HG03520 (cell line): ENCODE results near the gene ITGB8.
A peak's percentile ranks its signal among the peaks of the same experiment; 100 is the strongest.

Source experiments
- ATAC-seq: cut with Tn5 transposase; IDR thresholded peaks from one replicate; pipeline ENCODE4 v1.9.1; 2021; ENCODE audit warnings: mild to moderate bottlenecking, moderate library complexity; ENCODE audit not compliant: unreplicated experiment

Gene ITGB8

GRCh38 chr7:20408467-20408826 is 77.7 kb downstream of the ITGB8 start:
- no peak for ATAC-seq

- ATAC-seq, result no peak
These were observed 79.3 kb downstream of the ITGB8 start for GRCh38 chr7:20409961-20410360.

- ATAC-seq, result no peak
These were observed 80.7 kb downstream of the ITGB8 start for GRCh38 chr7:20411372-20411771.

GRCh38 chr7:20412032-20412431 is 81.3 kb downstream of the ITGB8 start:
- no peak for ATAC-seq

GRCh38 chr7:20417260-20417659 is 86.6 kb downstream of the ITGB8 start:
- ATAC-seq, result no peak

- ATAC-seq, result no peak
These were observed 87.1 kb downstream of the ITGB8 start for GRCh38 chr7:20417675-20418382.

- ATAC-seq, result no peak
These were observed 93.8 kb downstream of the ITGB8 start for GRCh38 chr7:20424500-20424899.

GRCh38 chr7:20430664-20431063 is 100.0 kb downstream of the ITGB8 start:
- no peak for ATAC-seq

GRCh38 chr7:20431146-20431545 is 100.4 kb downstream of the ITGB8 start:
- no peak for ATAC-seq

- no peak for ATAC-seq
These were observed 101.4 kb downstream of the ITGB8 start for GRCh38 chr7:20432071-20432470.

- no peak for ATAC-seq
These were observed 104.6 kb downstream of the ITGB8 start for GRCh38 chr7:20435305-20435704.

- no peak for ATAC-seq
These were observed 107.5 kb downstream of the ITGB8 start for GRCh38 chr7:20438248-20438647.

- peak; percentile 87 for ATAC-seq
These were observed 108.1 kb downstream of the ITGB8 start for GRCh38 chr7:20438694-20439376.

- ATAC-seq, result no peak
These were observed 108.9 kb downstream of the ITGB8 start for GRCh38 chr7:20439416-20440185.

- ATAC-seq, result no peak
These were observed 109.9 kb downstream of the ITGB8 start for GRCh38 chr7:20440472-20441105.

GRCh38 chr7:20441346-20441745 is 110.6 kb downstream of the ITGB8 start:
- no peak for ATAC-seq

- ATAC-seq, result no peak
These were observed 111.3 kb downstream of the ITGB8 start for GRCh38 chr7:20441991-20442441.

GRCh38 chr7:20442951-20443350 is 112.3 kb downstream of the ITGB8 start:
- ATAC-seq, result no peak

GRCh38 chr7:20444030-20444800 is 113.5 kb downstream of the ITGB8 start:
- no peak for ATAC-seq

GRCh38 chr7:20447021-20447650 is 116.4 kb downstream of the ITGB8 start:
- peak; percentile 84 for ATAC-seq
